GM12891 (cell line): ENCODE data around the gene TMEM190.

ENCODE experiments used
- PAX5 ChIP-seq: IDR thresholded peaks from 2 replicates; pipeline ENCODE4 v1.6.1; 2011; ENCODE audit warnings: low read length, moderate library complexity, mild to moderate bottlenecking; ENCODE audit not compliant: insufficient read depth, severe bottlenecking
- POLR2A ChIP-seq: IDR thresholded peaks from 2 replicates; pipeline ENCODE4 v1.6.1; 2011; ENCODE audit warnings: low read depth, low read length, control low read depth
- POLR2AphosphoS5 ChIP-seq: IDR thresholded peaks from 2 replicates; pipeline ENCODE4 v1.6.1; 2011; ENCODE audit warnings: low read depth, low read length, control low read depth
- SPI1 ChIP-seq: IDR thresholded peaks from 2 replicates; pipeline ENCODE4 v1.6.1; 2011; ENCODE audit warnings: low read depth, low read length, control low read depth
- TAF1 ChIP-seq: IDR thresholded peaks from 2 replicates; pipeline ENCODE4 v1.6.1; 2011; ENCODE audit warnings: low read depth, low read length, control low read depth

- TF ChIP-seq POLR2A (no peak), TAF1 (no peak), POLR2AphosphoS5 (no peak), SPI1 (no peak), PAX5 (no peak)
Observed at GRCh38 chr19:55353803-55354697, 22.6 kb upstream of the TMEM190 start.
